ENCODE measurements around the gene USP47. TPM values are rescaled to one million over a fixed set of nuclear protein-coding genes. Genes with fewer than 3 reads are reported as not detected.

The USP47 gene
- total and polyA plus RNA-seq, 12 donors, result 36.9 to 107 (median 43.0) TPM

- no peak for DNase-seq
- TF ChIP-seq CTCF (IDR thresholded peaks at IDR 0.05), result no peak
- no peak for TF ChIP-seq POLR2A (IDR thresholded peaks at IDR 0.05)
- no peak overlapping the region for H3K4me3 ChIP-seq
- H3K27me3 ChIP-seq, result no peaks in the 10 kb centered on the region
- intact Hi-C loops (cut with DNase I), result no loop called here
- H3K36me3 ChIP-seq (replicated peaks in 1 of 2), result peaks cover 0 to 68% of the 10 kb centered on the region in 2 donors
- peaks cover 7 to 24% of the 10 kb centered on the region in 2 donors for H3K4me1 ChIP-seq (replicated peaks in 1 of 2)
- H3K9me3 ChIP-seq (replicated peaks in 1 of 3), result no peaks in the 10 kb centered on the region
- no peak overlapping the region for H3K27ac ChIP-seq
Measured at GRCh38 chr11:11952036-11952435, 110.3 kb downstream of the USP47 start.

GRCh38 chr11:11956006-11956405 is 114.2 kb downstream of the USP47 start:
- intact Hi-C loops (cut with DNase I), result no loop called here
- H3K27ac ChIP-seq, result no peak overlapping the region
- H3K9me3 ChIP-seq (replicated peaks in 1 of 3), result no peaks in the 10 kb centered on the region
- no peak for TF ChIP-seq CTCF (IDR thresholded peaks at IDR 0.05)
- no peak for TF ChIP-seq POLR2A (IDR thresholded peaks at IDR 0.05)
- H3K4me1 ChIP-seq (replicated peaks in 1 of 2), result no peaks in the 10 kb centered on the region
- no peak for DNase-seq
- 94 to 97% (median 95%) methylated on average over 5 of the region's 5 CpGs for WGBS, 4 donors
- peaks cover 0 to 57% of the 10 kb centered on the region in 2 donors for H3K36me3 ChIP-seq (replicated peaks in 1 of 2)
- H3K27me3 ChIP-seq, result no peaks in the 10 kb centered on the region
- no peak overlapping the region for H3K4me3 ChIP-seq

- intact Hi-C loops (cut with DNase I), result no loop called here
- H3K4me1 ChIP-seq (replicated peaks in 1 of 2), result no peaks in the 10 kb centered on the region
- WGBS, 4 donors, result 87 to 93% (median 90%) methylated on average over 10 to 11 of the region's 11 CpGs
- DNase-seq, result no peak
- no peaks in the 10 kb centered on the region for H3K9me3 ChIP-seq (replicated peaks in 1 of 3)
- H3K27me3 ChIP-seq, result no peaks in the 10 kb centered on the region
- H3K36me3 ChIP-seq (replicated peaks in 1 of 2), result peaks cover 0 to 36% of the 10 kb centered on the region in 2 donors
- H3K4me3 ChIP-seq, result no peak overlapping the region
- TF ChIP-seq POLR2A (IDR thresholded peaks at IDR 0.05) (peak in 1 of 2 donors; percentile 12), CTCF (IDR thresholded peaks at IDR 0.05) (no peak)
- no peak overlapping the region for H3K27ac ChIP-seq
Measured at GRCh38 chr11:11958403-11959231, 116.8 kb downstream of the USP47 start.

- TF ChIP-seq CTCF (IDR thresholded peaks at IDR 0.05) (no peak), POLR2A (IDR thresholded peaks at IDR 0.05) (no peak)
- DNase-seq, result no peak
- no peaks in the 10 kb centered on the region for H3K4me1 ChIP-seq (replicated peaks in 1 of 2)
- H3K9me3 ChIP-seq (replicated peaks in 1 of 3), result no peaks in the 10 kb centered on the region
- H3K27ac ChIP-seq, result no peak overlapping the region
- H3K27me3 ChIP-seq, result no peaks in the 10 kb centered on the region
- intact Hi-C loops (cut with DNase I), result no loop called here
- H3K36me3 ChIP-seq (replicated peaks in 1 of 2), result peaks cover 0 to 27% of the 10 kb centered on the region in 2 donors
- H3K4me3 ChIP-seq, result no peak overlapping the region
Measured at GRCh38 chr11:11959601-11960000, 117.8 kb downstream of the USP47 start.
